SK-N-SH treated with all-trans-retinoic acid at 6 μM for 48 hours (cell line): ENCODE results near the gene APLF.

ENCODE experiments used
- ZNF70 ChIP-seq: fragments of 450-650 bp; formaldehyde crosslinking; IDR thresholded peaks from 2 replicates; pipeline ENCODE4 v1.5.0; 2020; ENCODE audit warnings: mild to moderate bottlenecking, moderate library complexity
- ZNF8 ChIP-seq: fragments of 450-650 bp; formaldehyde crosslinking; IDR thresholded peaks from 2 replicates; pipeline ENCODE4 v1.5.0; 2020; ENCODE audit warnings: mild to moderate bottlenecking, moderate library complexity
- TF ChIP-seq, protein P1 (sequence below): fragments of 250-450 bp; sonication (Bioruptor Pico); IDR thresholded peaks from 2 replicates; pipeline ENCODE4 v1.8.0; 2020; ENCODE audit warnings: mild to moderate bottlenecking, moderate library complexity, borderline replicate concordance

DNA sequence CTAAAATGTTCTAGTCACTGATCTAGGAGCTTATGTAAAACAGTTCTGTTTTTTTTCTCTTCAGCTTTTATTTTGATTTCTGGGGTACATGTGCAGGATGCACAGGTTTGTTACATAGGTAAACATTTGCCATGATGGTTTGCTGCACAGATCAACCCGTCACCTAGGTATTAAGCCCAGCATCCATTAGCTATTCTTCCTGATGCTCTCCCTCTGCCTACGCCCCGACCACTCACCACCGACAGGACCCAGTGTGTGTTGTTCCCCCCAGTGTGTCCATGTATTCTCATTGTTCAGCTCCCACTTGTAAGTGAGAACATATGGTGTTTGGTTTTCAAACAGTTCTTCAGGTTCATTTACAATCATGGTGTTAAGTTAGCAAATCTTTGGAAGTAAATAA lies 91.2 kb downstream of the APLF start:
- no peak for TF ChIP-seq ZNF70 (CRISPR knock-in tag)
- TF ChIP-seq ZNF8 (CRISPR knock-in tag): no peak
- TF ChIP-seq, protein P1, sequence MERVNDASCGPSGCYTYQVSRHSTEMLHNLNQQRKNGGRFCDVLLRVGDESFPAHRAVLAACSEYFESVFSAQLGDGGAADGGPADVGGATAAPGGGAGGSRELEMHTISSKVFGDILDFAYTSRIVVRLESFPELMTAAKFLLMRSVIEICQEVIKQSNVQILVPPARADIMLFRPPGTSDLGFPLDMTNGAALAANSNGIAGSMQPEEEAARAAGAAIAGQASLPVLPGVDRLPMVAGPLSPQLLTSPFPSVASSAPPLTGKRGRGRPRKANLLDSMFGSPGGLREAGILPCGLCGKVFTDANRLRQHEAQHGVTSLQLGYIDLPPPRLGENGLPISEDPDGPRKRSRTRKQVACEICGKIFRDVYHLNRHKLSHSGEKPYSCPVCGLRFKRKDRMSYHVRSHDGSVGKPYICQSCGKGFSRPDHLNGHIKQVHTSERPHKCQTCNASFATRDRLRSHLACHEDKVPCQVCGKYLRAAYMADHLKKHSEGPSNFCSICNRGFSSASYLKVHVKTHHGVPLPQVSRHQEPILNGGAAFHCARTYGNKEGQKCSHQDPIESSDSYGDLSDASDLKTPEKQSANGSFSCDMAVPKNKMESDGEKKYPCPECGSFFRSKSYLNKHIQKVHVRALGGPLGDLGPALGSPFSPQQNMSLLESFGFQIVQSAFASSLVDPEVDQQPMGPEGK (CRISPR knock-in tag): no peak
